Peyer's patch (tissue), 4 donors: ENCODE measurements around the gene SYCP2.

ENCODE experiments used
- POLR2A ChIP-seq, 2 donors: fragments of 450-650 bp; IDR thresholded peaks; one replicate each; pipeline ENCODE4 v1.5.1; 2017; ENCODE audit warnings: antibody characterized with exemption in 2 of 2, mild to moderate bottlenecking in 2 of 2, moderate library complexity in 2 of 2
- TF ChIP-seq, protein P1 (sequence below), 6 experiments: fragments of 450-650 bp in 4 of 6; fragments of 200-600 bp in 2 of 6; sonication (generic) in 1 of 6; IDR thresholded peaks; one replicate each; pipeline ENCODE4 v1.5.1; 2017 to 2019; ENCODE audit warnings: antibody characterized with exemption in 6 of 6, mild to moderate bottlenecking in 3 of 6, moderate library complexity in 1 of 6

GRCh38 chr20:59839400-59839799 is 94.0 kb downstream of the SYCP2 start:
- TF ChIP-seq, protein P1, sequence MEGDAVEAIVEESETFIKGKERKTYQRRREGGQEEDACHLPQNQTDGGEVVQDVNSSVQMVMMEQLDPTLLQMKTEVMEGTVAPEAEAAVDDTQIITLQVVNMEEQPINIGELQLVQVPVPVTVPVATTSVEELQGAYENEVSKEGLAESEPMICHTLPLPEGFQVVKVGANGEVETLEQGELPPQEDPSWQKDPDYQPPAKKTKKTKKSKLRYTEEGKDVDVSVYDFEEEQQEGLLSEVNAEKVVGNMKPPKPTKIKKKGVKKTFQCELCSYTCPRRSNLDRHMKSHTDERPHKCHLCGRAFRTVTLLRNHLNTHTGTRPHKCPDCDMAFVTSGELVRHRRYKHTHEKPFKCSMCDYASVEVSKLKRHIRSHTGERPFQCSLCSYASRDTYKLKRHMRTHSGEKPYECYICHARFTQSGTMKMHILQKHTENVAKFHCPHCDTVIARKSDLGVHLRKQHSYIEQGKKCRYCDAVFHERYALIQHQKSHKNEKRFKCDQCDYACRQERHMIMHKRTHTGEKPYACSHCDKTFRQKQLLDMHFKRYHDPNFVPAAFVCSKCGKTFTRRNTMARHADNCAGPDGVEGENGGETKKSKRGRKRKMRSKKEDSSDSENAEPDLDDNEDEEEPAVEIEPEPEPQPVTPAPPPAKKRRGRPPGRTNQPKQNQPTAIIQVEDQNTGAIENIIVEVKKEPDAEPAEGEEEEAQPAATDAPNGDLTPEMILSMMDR (IDR thresholded peaks at IDR 0.05) = no peak
- no peak for TF ChIP-seq POLR2A (IDR thresholded peaks at IDR 0.05)
